Calu3 (cell line): ENCODE results near the gene KIF25. TPM values are rescaled to one million over a fixed set of nuclear protein-coding genes. Genes with fewer than 3 reads are reported as not detected.

ENCODE experiments used
- BruUV-seq: library from RNA; stranded (reverse); fragments of 400-500 nt; replicated peaks from 2 replicates; lab custom pipeline; 2021; lab: Mats Ljungman, UMichigan
- CTCF ChIA-PET: fragments of 300-600 bp; sonication (Branson Sonifier 250); formaldehyde crosslinking; loops from one replicate; lab custom pipeline; 2022; ENCODE audit warnings: antibody characterized with exemption; lab: Charles Lee
- DNase-seq: peaks from one replicate; pipeline ENCODE4 v3.0.0; 2022
- H3K27ac Mint-ChIP-seq: one replicate; pipeline ENCODE4 v1.8.0; 2022; ENCODE audit warnings: mixed read lengths; ENCODE audit not compliant: unreplicated experiment
- H3K27me3 Mint-ChIP-seq: one replicate; pipeline ENCODE4 v1.8.0; 2022; ENCODE audit warnings: mixed read lengths; ENCODE audit not compliant: unreplicated experiment
- H3K36me3 Mint-ChIP-seq: one replicate; pipeline ENCODE4 v1.8.0; 2022; ENCODE audit warnings: mild to moderate bottlenecking, moderate library complexity, mixed read lengths; ENCODE audit not compliant: insufficient read depth, unreplicated experiment
- H3K4me1 Mint-ChIP-seq: one replicate; pipeline ENCODE4 v1.8.0; 2022; ENCODE audit warnings: mild to moderate bottlenecking, low read depth, mixed read lengths; ENCODE audit not compliant: unreplicated experiment
- H3K4me3 Mint-ChIP-seq: one replicate; pipeline ENCODE4 v1.8.0; 2022; ENCODE audit warnings: mild to moderate bottlenecking, low read depth, moderate library complexity, mixed read lengths; ENCODE audit not compliant: unreplicated experiment
- H3K9me3 Mint-ChIP-seq: one replicate; pipeline ENCODE4 v1.8.0; 2022; ENCODE audit warnings: low read depth, mixed read lengths; ENCODE audit not compliant: unreplicated experiment
- CTCF ChIP-seq: fragments of 200-600 bp; IDR thresholded peaks from one replicate; pipeline ENCODE4 v1.8.0; 2022; ENCODE audit warnings: antibody characterized with exemption; ENCODE audit not compliant: unreplicated experiment
- intact Hi-C: fragments of 100-400 bp; cut with micrococcal nuclease; formaldehyde crosslinking; loops from one replicate; pipeline ENCODE4 v1.10.0; 2022; ENCODE audit not compliant: unreplicated experiment
- total RNA-seq: library from RNA; stranded (reverse); gene quantifications from 2 replicates; pipeline ENCODE4 v1.2.3, GENCODE V29; 2022

Gene KIF25
- total RNA-seq, 1 experiment from 2014 or later, result not detected

DNA sequence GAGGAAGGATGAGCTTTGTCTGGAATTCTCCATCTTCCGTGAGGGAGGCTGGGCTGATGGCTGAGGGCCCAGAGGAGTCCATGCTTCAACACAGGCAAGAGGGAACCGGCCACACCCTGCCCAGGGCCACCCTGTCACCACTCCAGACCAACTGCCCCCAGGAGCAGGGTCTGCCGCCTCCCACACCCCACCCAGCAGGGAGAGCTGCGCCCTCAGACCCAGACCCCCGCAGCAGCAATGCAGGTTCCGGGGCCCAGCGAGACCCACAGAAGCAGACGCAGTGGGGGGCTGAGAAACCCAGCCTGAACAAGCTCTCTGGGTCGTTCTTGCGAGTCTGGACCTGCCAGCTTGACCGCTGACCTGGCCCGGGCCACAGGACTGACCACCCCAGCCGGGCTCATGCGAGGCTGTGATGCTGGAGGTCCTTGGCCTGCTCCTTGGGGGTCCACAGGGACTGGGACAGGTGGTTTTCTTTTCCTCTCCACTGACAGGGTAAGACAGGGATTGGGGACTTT is 56.5 kb downstream of the KIF25 start:
- no peak for TF ChIP-seq CTCF
- CTCF ChIA-PET, result interaction anchor here (1.7 kb wide), 1 partner anchor 121 kb away, joined by 4 read pairs; no protein-coding TSS in a partner anchor
- H3K4me1 Mint-ChIP-seq, result no peaks in the 10 kb centered on the region
- no peaks in the 10 kb centered on the region for H3K9me3 Mint-ChIP-seq
- H3K27ac Mint-ChIP-seq, result no peak overlapping the region
- DNase-seq, result no peak
- peaks cover 55% of the 10 kb centered on the region for H3K27me3 Mint-ChIP-seq
- intact Hi-C loops, result no loop called here
- no peaks in the 10 kb centered on the region for H3K36me3 Mint-ChIP-seq
- no peak overlapping the region for H3K4me3 Mint-ChIP-seq
- no TSS peak for BruUV-seq

GRCh38 chr6:168054765-168055560 is 57.5 kb downstream of the KIF25 start:
- TF ChIP-seq CTCF, result no peak
- BruUV-seq, result no TSS peak
- Mint-ChIP-seq H3K27ac (no peak overlapping the region), H3K9me3 (no peaks in the 10 kb centered on the region), H3K4me1 (no peaks in the 10 kb centered on the region), H3K4me3 (no peak overlapping the region), H3K27me3 (peaks cover 46% of the 10 kb centered on the region), H3K36me3 (no peaks in the 10 kb centered on the region)
- intact Hi-C loops, result no loop called here
- DNase-seq, result no peak
- CTCF ChIA-PET, result no interaction called here

DNA sequence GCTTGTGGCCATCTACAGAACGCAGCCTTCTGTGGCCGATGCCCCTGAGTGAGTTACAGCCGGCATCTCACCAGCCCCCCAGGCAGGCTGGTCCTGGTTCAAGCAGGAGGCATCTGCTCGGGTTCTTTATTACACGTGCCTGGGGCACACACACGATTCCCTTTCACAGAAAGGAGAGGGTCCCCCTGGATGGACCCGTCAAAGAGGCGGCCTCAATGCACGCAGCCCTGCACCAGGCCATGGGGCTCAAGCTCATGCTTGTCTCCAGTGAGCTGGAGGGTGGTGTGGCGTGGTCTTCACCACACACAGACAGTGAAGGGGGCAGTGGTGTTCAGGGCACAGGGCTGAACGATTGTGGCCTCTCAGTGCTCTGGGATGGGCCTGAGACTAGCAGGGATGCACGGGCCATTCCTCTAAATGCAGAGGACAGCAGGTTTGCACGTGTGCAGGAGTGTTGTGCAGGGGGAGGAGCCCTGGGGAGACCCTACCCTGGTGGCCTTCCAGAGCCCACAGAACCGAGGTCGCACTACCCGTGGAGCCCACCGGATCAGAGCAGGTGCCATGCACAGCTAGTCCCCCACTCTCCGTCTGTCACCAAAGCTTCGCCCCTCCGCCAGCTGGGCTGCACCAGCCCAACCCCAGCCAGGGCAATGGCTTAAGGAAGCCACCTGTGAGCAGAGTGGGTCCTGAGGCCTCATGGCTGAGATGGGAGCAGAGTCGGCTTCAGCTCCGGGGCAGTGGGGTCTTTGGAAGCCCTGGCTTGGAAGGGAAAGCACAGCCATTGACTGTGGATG is 58.4 kb downstream of the KIF25 start:
- TF ChIP-seq CTCF, result no peak
- no peak overlapping the region for H3K4me3 Mint-ChIP-seq
- no peaks in the 10 kb centered on the region for H3K9me3 Mint-ChIP-seq
- BruUV-seq, result no TSS peak
- peaks cover 7% of the 10 kb centered on the region for H3K4me1 Mint-ChIP-seq
- H3K27me3 Mint-ChIP-seq, result peaks cover 42% of the 10 kb centered on the region
- DNase-seq, result no peak
- no peak overlapping the region for H3K27ac Mint-ChIP-seq
- intact Hi-C loops, result no loop called here
- no peaks in the 10 kb centered on the region for H3K36me3 Mint-ChIP-seq
- CTCF ChIA-PET, result no interaction called here

- Mint-ChIP-seq H3K36me3 (no peaks in the 10 kb centered on the region), H3K9me3 (no peaks in the 10 kb centered on the region), H3K4me1 (peaks cover 11% of the 10 kb centered on the region), H3K4me3 (no peak overlapping the region), H3K27me3 (peaks cover 42% of the 10 kb centered on the region), H3K27ac (no peak overlapping the region)
- no peak for DNase-seq
- no peak for TF ChIP-seq CTCF
- BruUV-seq, result no TSS peak
- intact Hi-C loops, result no loop called here
- CTCF ChIA-PET, result no interaction called here
Measured at GRCh38 chr6:168056892-168057527, 59.5 kb downstream of the KIF25 start.
